ENCODE measurements around the gene PRF1. TPM values are rescaled to one million over a fixed set of nuclear protein-coding genes. Genes with fewer than 3 reads are reported as not detected.

Gene PRF1
- total RNA-seq (2014; rRNA removed; shearing (Covaris generic)) (not detected in 2 replicates), polyA plus RNA-seq (2016; fragmentation: Nextera tagmentation; extraction: Ambion mirVana) (0.13 TPM in 1 of 2 replicates, not detected in the other)
- long read RNA-seq: 0 reads

DNA sequence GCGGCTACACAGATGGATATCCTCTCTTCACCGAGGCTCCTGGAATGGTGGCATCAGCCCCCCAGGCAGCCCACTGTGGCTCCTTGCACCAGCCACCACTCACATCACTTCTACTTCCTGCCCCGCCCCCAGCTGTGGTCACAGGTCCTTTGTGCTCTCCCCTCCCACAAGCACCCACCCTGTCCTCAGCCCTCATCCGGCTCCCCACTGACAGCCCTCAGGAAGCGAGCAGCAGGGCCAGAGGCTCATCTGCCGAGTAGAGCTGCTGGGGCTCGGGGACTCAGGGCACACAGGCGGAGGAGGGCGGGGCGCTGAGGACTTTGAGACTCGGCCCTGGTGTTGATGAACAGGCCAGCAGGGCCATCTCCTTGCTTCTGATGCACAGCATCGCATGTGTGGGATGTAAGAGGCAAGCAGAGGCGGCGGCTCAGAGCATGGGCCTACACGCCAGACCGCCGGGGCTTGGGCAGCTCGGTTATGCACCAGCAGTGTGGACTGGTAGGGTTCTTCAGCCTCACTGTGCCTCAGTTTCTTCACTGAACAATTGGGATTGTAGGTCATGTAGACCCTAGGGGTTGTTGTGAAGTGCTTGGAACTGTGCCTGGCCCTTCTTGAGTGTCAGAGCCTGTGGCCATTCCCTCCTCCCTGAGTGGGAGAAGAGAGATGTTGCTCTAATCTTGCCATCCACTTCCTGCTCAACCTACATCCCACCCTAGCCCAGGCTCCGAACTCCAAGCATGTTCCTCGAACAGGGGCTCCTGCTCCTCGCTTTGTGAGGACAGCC is at the start of gene PRF1:
TSS of gene PRF1 (minus strand) at position 77 of the 784 bp plus-strand sequence. CDS start 1,839 bp downstream, outside the sequence.
- H4K20me1 ChIP-seq (replicated peaks; ENCODE audit: insufficient read depth): no peaks in the 10 kb centered on the region
- no peaks in the 10 kb centered on the region for H3K36me3 Mint-ChIP-seq (ENCODE audit: low read depth)
- TF ChIP-seq STAT1 (IDR thresholded peaks at IDR 0.05; ENCODE audit: unreplicated experiment): no peak
- no peak for TF ChIP-seq EZH2 (IDR thresholded peaks at IDR 0.05; ENCODE audit: low read depth, unreplicated experiment)
- no peak for TF ChIP-seq POLR2AphosphoS5 (IDR thresholded peaks at IDR 0.05; ENCODE audit: low read depth)
- TF ChIP-seq EZH2phosphoT487 (IDR thresholded peaks at IDR 0.05; ENCODE audit: unreplicated experiment): no peak
- TF ChIP-seq JUNB (IDR thresholded peaks at IDR 0.05; ENCODE audit: unreplicated experiment): no peak
- TF ChIP-seq, protein P1, sequence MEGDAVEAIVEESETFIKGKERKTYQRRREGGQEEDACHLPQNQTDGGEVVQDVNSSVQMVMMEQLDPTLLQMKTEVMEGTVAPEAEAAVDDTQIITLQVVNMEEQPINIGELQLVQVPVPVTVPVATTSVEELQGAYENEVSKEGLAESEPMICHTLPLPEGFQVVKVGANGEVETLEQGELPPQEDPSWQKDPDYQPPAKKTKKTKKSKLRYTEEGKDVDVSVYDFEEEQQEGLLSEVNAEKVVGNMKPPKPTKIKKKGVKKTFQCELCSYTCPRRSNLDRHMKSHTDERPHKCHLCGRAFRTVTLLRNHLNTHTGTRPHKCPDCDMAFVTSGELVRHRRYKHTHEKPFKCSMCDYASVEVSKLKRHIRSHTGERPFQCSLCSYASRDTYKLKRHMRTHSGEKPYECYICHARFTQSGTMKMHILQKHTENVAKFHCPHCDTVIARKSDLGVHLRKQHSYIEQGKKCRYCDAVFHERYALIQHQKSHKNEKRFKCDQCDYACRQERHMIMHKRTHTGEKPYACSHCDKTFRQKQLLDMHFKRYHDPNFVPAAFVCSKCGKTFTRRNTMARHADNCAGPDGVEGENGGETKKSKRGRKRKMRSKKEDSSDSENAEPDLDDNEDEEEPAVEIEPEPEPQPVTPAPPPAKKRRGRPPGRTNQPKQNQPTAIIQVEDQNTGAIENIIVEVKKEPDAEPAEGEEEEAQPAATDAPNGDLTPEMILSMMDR (conservative IDR thresholded peaks at IDR 0.05; ENCODE audit: low read depth in 2 of 2): no peak
- TF ChIP-seq, protein P2, sequence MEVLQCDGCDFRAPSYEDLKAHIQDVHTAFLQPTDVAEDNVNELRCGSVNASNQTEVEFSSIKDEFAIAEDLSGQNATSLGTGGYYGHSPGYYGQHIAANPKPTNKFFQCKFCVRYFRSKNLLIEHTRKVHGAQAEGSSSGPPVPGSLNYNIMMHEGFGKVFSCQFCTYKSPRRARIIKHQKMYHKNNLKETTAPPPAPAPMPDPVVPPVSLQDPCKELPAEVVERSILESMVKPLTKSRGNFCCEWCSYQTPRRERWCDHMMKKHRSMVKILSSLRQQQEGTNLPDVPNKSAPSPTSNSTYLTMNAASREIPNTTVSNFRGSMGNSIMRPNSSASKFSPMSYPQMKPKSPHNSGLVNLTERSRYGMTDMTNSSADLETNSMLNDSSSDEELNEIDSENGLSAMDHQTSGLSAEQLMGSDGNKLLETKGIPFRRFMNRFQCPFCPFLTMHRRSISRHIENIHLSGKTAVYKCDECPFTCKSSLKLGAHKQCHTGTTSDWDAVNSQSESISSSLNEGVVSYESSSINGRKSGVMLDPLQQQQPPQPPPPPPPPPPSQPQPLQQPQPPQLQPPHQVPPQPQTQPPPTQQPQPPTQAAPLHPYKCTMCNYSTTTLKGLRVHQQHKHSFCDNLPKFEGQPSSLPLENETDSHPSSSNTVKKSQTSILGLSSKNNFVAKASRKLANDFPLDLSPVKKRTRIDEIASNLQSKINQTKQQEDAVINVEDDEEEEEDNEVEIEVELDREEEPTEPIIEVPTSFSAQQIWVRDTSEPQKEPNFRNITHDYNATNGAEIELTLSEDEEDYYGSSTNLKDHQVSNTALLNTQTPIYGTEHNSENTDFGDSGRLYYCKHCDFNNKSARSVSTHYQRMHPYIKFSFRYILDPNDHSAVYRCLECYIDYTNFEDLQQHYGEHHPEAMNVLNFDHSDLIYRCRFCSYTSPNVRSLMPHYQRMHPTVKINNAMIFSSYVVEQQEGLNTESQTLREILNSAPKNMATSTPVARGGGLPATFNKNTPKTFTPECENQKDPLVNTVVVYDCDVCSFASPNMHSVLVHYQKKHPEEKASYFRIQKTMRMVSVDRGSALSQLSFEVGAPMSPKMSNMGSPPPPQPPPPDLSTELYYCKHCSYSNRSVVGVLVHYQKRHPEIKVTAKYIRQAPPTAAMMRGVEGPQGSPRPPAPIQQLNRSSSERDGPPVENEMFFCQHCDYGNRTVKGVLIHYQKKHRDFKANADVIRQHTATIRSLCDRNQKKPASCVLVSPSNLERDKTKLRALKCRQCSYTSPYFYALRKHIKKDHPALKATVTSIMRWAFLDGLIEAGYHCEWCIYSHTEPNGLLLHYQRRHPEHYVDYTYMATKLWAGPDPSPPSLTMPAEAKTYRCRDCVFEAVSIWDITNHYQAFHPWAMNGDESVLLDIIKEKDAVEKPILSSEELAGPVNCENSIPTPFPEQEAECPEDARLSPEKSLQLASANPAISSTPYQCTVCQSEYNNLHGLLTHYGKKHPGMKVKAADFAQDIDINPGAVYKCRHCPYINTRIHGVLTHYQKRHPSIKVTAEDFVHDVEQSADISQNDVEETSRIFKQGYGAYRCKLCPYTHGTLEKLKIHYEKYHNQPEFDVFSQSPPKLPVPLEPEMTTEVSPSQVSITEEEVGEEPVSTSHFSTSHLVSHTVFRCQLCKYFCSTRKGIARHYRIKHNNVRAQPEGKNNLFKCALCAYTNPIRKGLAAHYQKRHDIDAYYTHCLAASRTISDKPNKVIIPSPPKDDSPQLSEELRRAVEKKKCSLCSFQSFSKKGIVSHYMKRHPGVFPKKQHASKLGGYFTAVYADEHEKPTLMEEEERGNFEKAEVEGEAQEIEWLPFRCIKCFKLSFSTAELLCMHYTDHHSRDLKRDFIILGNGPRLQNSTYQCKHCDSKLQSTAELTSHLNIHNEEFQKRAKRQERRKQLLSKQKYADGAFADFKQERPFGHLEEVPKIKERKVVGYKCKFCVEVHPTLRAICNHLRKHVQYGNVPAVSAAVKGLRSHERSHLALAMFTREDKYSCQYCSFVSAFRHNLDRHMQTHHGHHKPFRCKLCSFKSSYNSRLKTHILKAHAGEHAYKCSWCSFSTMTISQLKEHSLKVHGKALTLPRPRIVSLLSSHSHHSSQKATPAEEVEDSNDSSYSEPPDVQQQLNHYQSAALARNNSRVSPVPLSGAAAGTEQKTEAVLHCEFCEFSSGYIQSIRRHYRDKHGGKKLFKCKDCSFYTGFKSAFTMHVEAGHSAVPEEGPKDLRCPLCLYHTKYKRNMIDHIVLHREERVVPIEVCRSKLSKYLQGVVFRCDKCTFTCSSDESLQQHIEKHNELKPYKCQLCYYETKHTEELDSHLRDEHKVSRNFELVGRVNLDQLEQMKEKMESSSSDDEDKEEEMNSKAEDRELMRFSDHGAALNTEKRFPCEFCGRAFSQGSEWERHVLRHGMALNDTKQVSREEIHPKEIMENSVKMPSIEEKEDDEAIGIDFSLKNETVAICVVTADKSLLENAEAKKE (CRISPR knock-in tag; IDR thresholded peaks at IDR 0.05): no peak
- TF ChIP-seq, protein P3, sequence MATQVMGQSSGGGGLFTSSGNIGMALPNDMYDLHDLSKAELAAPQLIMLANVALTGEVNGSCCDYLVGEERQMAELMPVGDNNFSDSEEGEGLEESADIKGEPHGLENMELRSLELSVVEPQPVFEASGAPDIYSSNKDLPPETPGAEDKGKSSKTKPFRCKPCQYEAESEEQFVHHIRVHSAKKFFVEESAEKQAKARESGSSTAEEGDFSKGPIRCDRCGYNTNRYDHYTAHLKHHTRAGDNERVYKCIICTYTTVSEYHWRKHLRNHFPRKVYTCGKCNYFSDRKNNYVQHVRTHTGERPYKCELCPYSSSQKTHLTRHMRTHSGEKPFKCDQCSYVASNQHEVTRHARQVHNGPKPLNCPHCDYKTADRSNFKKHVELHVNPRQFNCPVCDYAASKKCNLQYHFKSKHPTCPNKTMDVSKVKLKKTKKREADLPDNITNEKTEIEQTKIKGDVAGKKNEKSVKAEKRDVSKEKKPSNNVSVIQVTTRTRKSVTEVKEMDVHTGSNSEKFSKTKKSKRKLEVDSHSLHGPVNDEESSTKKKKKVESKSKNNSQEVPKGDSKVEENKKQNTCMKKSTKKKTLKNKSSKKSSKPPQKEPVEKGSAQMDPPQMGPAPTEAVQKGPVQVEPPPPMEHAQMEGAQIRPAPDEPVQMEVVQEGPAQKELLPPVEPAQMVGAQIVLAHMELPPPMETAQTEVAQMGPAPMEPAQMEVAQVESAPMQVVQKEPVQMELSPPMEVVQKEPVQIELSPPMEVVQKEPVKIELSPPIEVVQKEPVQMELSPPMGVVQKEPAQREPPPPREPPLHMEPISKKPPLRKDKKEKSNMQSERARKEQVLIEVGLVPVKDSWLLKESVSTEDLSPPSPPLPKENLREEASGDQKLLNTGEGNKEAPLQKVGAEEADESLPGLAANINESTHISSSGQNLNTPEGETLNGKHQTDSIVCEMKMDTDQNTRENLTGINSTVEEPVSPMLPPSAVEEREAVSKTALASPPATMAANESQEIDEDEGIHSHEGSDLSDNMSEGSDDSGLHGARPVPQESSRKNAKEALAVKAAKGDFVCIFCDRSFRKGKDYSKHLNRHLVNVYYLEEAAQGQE (IDR thresholded peaks at IDR 0.05; ENCODE audit: unreplicated experiment): no peak
- TF ChIP-seq ZNF114 (CRISPR knock-in tag; IDR thresholded peaks at IDR 0.05): no peak
- TF ChIP-seq, protein P4, sequence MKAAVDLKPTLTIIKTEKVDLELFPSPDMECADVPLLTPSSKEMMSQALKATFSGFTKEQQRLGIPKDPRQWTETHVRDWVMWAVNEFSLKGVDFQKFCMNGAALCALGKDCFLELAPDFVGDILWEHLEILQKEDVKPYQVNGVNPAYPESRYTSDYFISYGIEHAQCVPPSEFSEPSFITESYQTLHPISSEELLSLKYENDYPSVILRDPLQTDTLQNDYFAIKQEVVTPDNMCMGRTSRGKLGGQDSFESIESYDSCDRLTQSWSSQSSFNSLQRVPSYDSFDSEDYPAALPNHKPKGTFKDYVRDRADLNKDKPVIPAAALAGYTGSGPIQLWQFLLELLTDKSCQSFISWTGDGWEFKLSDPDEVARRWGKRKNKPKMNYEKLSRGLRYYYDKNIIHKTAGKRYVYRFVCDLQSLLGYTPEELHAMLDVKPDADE (IDR thresholded peaks at IDR 0.05): no peak
- no peak for TF ChIP-seq ZNF331 (CRISPR knock-in tag; IDR thresholded peaks at IDR 0.05; ENCODE audit: low read depth)
- no peak for TF ChIP-seq NANOG (IDR thresholded peaks at IDR 0.05; ENCODE audit: borderline replicate concordance)
- TF ChIP-seq CREB1 (CRISPR knock-in tag; IDR thresholded peaks at IDR 0.05; ENCODE audit: low read depth): no peak
- no peak within 1 kb of the TSS for H3K4me3 Mint-ChIP-seq
- ATAC-seq (peak; percentile 45), DNase-seq (ENCODE audit: low spot score) (no peak)
- no peaks in the 10 kb centered on the region for H3K4me1 Mint-ChIP-seq
- H3K27me3 Mint-ChIP-seq (ENCODE audit: insufficient read depth, low read depth, poor library complexity): peaks cover 3% of the 10 kb centered on the region
- H3K9me2 ChIP-seq (ENCODE audit: insufficient read depth): no peaks in the 10 kb centered on the region; the same call in 1 of the 2 replicates
- H3K9me3 Mint-ChIP-seq: no peaks in the 10 kb centered on the region; the same call in 2 of the 3 replicates
- H3K27ac Mint-ChIP-seq: no peak within 1 kb of the TSS
- H3K4me1 ChIP-seq (ENCODE audit: insufficient read depth): no peaks in the 10 kb centered on the region
- no peaks in the 10 kb centered on the region for H3F3A ChIP-seq (replicated peaks; ENCODE audit: low read depth)
- no peak within 1 kb of the TSS for H3K4me3 ChIP-seq
- H2AFZ ChIP-seq: no peak within 1 kb of the TSS
- H3K27ac ChIP-seq (ENCODE audit: low read depth): no peak within 1 kb of the TSS
- H3K36me3 ChIP-seq (ENCODE audit: insufficient read depth): no peaks in the 10 kb centered on the region
- no peaks in the 10 kb centered on the region for H3K79me2 ChIP-seq (replicated peaks; ENCODE audit: insufficient read depth)
- no peak within 1 kb of the TSS for H3K4me2 ChIP-seq
- no peaks in the 10 kb centered on the region for H3K27me3 ChIP-seq (ENCODE audit: insufficient read depth)
